ENCODE results near the gene TBKBP1. TPM values are rescaled to one million over a fixed set of nuclear protein-coding genes. Genes with fewer than 3 reads are reported as not detected.

TBKBP1 gene, protein sequence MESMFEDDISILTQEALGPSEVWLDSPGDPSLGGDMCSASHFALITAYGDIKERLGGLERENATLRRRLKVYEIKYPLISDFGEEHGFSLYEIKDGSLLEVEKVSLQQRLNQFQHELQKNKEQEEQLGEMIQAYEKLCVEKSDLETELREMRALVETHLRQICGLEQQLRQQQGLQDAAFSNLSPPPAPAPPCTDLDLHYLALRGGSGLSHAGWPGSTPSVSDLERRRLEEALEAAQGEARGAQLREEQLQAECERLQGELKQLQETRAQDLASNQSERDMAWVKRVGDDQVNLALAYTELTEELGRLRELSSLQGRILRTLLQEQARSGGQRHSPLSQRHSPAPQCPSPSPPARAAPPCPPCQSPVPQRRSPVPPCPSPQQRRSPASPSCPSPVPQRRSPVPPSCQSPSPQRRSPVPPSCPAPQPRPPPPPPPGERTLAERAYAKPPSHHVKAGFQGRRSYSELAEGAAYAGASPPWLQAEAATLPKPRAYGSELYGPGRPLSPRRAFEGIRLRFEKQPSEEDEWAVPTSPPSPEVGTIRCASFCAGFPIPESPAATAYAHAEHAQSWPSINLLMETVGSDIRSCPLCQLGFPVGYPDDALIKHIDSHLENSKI
- total RNA-seq = 15.4 and 17.6 TPM in 2 replicates

DNA sequence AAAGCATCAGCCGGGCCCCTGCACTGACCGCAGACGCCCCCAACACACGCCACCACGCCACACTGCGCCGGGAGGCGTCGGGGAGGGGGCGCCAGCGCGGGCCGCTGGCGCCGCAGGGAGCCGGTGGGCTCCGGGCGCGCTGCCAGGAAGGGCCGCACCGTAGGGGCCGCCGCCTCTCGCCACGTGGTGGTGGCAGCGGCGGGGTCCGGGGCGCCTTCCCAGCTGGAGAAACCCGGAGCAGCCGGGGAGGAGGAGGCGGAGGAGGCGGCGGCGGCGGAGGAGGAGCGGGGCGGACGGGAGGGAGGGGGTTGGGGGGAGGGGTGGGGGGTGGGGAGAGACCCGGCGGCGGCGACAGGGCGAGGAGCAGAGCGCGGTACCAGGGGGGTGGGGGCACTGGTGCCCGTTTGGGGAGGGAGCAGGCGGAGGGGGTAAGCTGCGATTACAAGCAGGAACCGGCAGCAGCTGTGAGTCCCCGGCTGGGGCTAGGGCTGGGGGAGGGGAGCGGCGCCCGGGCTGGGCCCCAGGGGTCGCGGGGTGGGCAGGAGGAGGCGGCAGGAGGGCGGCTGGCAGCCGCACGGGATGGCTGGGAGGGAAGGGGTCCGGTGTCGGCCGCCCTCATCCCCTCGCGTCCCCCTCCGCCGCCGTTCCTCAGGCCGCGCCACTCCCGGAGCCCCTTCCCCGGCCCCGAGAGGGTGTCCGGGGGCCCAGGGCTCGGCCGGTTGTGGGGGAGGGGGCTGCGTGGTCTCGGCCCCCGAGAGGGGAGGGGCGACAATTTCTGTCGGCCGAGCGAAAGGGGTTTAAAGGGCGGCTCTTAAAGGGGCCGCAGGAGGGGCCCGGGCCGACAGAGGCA lies at the start of gene TBKBP1:
TBKBP1 (plus strand) TSS at position 431 of the 850 bp plus-strand sequence. CDS start 1,952 bp downstream, outside the sequence.

DNA sequence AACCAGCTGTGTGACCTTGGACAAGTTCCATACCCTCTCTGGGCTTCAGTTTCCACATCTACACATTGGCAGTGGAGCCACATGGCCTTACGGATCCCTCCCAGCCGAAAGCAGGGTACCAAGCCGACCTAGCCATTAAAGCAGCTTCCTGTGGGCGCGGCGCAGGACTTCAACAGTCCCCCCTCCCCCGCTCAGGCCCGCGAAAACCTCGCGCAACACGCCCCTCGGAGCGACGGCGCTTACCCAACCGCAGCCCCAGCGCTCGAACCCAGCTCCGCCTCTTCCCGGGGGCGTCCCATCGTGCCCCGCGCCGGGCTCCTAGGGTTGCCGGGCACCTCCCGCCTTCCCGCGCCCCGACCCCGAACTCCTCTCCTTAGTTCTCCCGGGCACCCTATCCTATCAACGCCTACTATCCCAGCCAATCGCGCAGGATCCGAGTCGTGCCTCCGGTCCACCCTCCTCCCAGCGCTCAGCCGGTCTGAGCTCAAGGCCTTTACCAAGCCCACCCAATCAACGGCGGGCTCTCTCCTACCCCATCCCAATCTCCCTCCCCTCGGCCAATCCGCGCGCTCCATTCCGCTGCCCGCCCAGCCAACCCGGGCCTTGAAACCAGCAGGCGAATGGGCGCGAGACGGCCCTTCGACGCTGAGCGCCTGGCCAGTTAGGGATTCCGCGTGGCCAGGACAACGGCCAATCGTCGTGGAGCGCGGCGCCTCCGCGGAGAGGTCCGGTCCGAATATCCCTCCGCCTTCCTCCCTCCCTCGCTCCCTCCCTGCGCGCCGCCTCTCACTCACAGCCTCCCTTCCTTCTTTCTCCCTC lies 44.6 kb upstream of the TBKBP1 start, which contains the start of gene KPNB1:
KPNB1 (plus strand) TSS at position 767 of the 819 bp plus-strand sequence. CDS start 326 bp downstream, outside the sequence.

DNA sequence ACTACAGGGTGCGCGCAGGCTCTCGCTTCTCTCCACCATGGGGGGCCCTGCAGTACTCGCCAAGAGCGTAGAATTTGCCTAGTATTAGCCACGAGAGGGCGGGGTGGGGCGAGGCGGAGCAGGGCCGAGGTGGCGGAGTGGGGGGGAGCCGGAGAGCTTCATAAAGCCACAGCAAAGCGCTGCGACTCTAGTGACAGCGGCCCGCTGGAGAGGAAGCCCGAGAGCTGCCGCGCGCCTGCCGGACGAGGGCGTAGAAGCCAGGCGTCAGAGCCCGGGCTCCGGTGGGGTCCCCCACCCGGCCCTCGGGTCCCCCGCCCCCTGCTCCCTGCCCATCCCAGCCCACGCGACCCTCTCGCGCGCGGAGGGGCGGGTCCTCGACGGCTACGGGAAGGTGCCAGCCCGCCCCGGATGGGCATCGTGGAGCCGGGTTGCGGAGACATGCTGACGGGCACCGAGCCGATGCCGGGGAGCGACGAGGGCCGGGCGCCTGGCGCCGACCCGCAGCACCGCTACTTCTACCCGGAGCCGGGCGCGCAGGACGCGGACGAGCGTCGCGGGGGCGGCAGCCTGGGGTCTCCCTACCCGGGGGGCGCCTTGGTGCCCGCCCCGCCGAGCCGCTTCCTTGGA lies 39.2 kb downstream of the TBKBP1 start, which contains the start of gene TBX21:
TBX21 (plus strand) TSS at position 190 of the 627 bp plus-strand sequence; CDS start at position 409, 219 bp downstream.

Small RNAs within 50 kb of the gene (small RNA-seq; reads per million reads assigned to genes)
- gene AC015674.1 = not detected

Other genes with a start within 250 kb of the TBKBP1 start
- gene NPEPPS, start 163.1 kb upstream of the TBKBP1 start, total RNA-seq = 67.3 and 75.8 TPM in 2 replicates
- 380 and 475 TPM in 2 replicates for gene KPNB1, start 44.2 kb upstream of the TBKBP1 start, total RNA-seq
- gene TBX21, start 39.1 kb downstream of the TBKBP1 start, total RNA-seq = not detected in 2 replicates
- 15.4 and 17.3 TPM in 2 replicates for gene OSBPL7, start 127.6 kb downstream of the TBKBP1 start, total RNA-seq
- gene MRPL10, start 137.4 kb downstream of the TBKBP1 start, total RNA-seq = 30.5 and 52.3 TPM in 2 replicates
- gene LRRC46, start 137.5 kb downstream of the TBKBP1 start, total RNA-seq = 0.29 TPM in 1 of 2 replicates, not detected in the other
- 27.4 and 41.5 TPM in 2 replicates for gene SCRN2, start 147.1 kb downstream of the TBKBP1 start, total RNA-seq
- gene SP6, start 157.0 kb downstream of the TBKBP1 start, total RNA-seq = 0.33 and 1.2 TPM in 2 replicates
- 2.9 and 3.3 TPM in 2 replicates for gene SP2, start 202.1 kb downstream of the TBKBP1 start, total RNA-seq
- gene PNPO, start 247.4 kb downstream of the TBKBP1 start, total RNA-seq = 42.1 and 51.9 TPM in 2 replicates